ENCODE data around the gene HSPA4.

DNA sequence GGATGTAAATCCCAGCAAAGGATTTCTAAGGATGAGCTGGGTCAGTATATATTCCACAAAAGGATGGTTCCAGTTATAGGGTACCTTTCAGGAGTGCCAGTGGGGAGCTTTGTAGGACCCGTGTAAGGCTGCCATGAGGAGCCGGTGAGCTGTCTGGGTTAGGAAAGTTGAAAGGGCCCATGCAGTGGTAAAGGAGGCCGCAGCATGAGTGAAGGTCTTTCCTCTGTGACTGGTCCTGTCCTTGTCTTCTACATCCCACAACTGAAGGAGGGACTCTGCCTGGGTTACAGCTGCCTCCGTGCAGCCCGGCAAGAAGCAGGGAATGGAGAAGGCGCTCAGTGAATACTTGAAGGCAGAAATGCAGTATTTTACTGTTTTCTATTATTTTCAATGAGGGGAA lies 58.9 kb downstream of the HSPA4 start:
- TF ChIP-seq, protein P1, sequence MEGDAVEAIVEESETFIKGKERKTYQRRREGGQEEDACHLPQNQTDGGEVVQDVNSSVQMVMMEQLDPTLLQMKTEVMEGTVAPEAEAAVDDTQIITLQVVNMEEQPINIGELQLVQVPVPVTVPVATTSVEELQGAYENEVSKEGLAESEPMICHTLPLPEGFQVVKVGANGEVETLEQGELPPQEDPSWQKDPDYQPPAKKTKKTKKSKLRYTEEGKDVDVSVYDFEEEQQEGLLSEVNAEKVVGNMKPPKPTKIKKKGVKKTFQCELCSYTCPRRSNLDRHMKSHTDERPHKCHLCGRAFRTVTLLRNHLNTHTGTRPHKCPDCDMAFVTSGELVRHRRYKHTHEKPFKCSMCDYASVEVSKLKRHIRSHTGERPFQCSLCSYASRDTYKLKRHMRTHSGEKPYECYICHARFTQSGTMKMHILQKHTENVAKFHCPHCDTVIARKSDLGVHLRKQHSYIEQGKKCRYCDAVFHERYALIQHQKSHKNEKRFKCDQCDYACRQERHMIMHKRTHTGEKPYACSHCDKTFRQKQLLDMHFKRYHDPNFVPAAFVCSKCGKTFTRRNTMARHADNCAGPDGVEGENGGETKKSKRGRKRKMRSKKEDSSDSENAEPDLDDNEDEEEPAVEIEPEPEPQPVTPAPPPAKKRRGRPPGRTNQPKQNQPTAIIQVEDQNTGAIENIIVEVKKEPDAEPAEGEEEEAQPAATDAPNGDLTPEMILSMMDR (conservative IDR thresholded peaks at IDR 0.05; ENCODE audit: low read length) = no peak
- no peak for TF ChIP-seq EZH2phosphoT487 (IDR thresholded peaks at IDR 0.05; ENCODE audit: borderline replicate concordance)
